ENCODE results near the gene NLRC3.

- TF ChIP-seq CTCF (IDR thresholded peaks at IDR 0.05; ENCODE audit: insufficient read depth, low read depth, low read length) = no peak
- TF ChIP-seq EZH2 (IDR thresholded peaks at IDR 0.05; ENCODE audit: insufficient read depth, low read length) = no peak
Measured at GRCh38 chr16:3498988-3499387, 78.2 kb downstream of the NLRC3 start.
